Neural cell (in vitro differentiated cells): ENCODE results near the gene RNU6-8. TPM values are rescaled to one million over a fixed set of nuclear protein-coding genes. Genes with fewer than 3 reads are reported as not detected.

Experiments
- H2AFZ ChIP-seq: fragments of 200-600, 300-800 bp; sonication (generic), shearing (Covaris generic); 2 replicates; pipeline ENCODE4 v1.6.0; 2014; ENCODE audit warnings: low read depth, mild to moderate bottlenecking, antibody characterized with exemption, low read length, moderate library complexity
- H3F3A ChIP-seq: fragments of 200-600 bp; shearing (Covaris generic); 2 replicates; pipeline ENCODE4 v1.6.1; 2016; ENCODE audit warnings: mild to moderate bottlenecking, moderate library complexity, mixed read lengths, antibody characterized with exemption, low read length; ENCODE audit not compliant: insufficient read depth, poor library complexity, severe bottlenecking
- H3K27ac ChIP-seq: fragments of 200-600, 300-800 bp; sonication (generic), shearing (Covaris generic); 2 replicates; pipeline ENCODE4 v1.5.1; 2014; ENCODE audit warnings: mild to moderate bottlenecking, low read length, moderate library complexity
- H3K27me3 ChIP-seq: fragments of 300-800, 200-600 bp; sonication (generic), shearing (Covaris generic); 2 replicates; pipeline ENCODE4 v1.6.0; 2014; ENCODE audit warnings: mild to moderate bottlenecking, low read depth, low read length, moderate library complexity; ENCODE audit not compliant: insufficient read depth
- H3K36me3 ChIP-seq: fragments of 300-800, 200-600 bp; sonication (generic), shearing (Covaris generic); 2 replicates; pipeline ENCODE4 v1.5.1; 2014; ENCODE audit warnings: mild to moderate bottlenecking, antibody characterized with exemption, low read length, moderate library complexity; ENCODE audit not compliant: insufficient read depth
- H3K4me2 ChIP-seq: fragments of 300-800, 200-600 bp; sonication (generic), shearing (Covaris generic); 2 replicates; pipeline ENCODE4 v1.6.0; 2014; ENCODE audit warnings: mild to moderate bottlenecking, low read length
- H3K4me3 ChIP-seq: fragments of 300-800, 200-600 bp; sonication (generic), shearing (Covaris generic); 2 replicates; pipeline ENCODE4 v1.5.1; 2014; ENCODE audit warnings: mild to moderate bottlenecking, low read length, moderate library complexity
- H3K79me2 ChIP-seq: fragments of 200-600 bp; shearing (Covaris generic); replicated peaks from 2 replicates; pipeline ENCODE4 v1.6.0; 2014; ENCODE audit warnings: mild to moderate bottlenecking, low read length, moderate library complexity; ENCODE audit not compliant: insufficient read depth
- H3K9ac ChIP-seq: fragments of 300-800, 200-600 bp; sonication (generic), shearing (Covaris generic); 2 replicates; pipeline ENCODE4 v1.6.1; 2016; ENCODE audit warnings: mild to moderate bottlenecking, low read length, mixed read lengths
- H3K9me2 ChIP-seq: fragments of 200-600 bp; shearing (Covaris generic); 2 replicates; pipeline ENCODE4 v1.6.1; 2016; ENCODE audit warnings: mild to moderate bottlenecking, low read length, mixed read lengths; ENCODE audit not compliant: insufficient read depth
- H3K9me3 ChIP-seq: fragments of 200-600, 300-800 bp; sonication (generic), shearing (Covaris generic); 2 replicates; pipeline ENCODE4 v1.6.1; 2016; ENCODE audit warnings: mild to moderate bottlenecking, mixed run types, low read length, moderate library complexity, mixed read lengths
- H4K20me1 ChIP-seq: fragments of 200-600 bp; shearing (Covaris generic); 2 replicates; pipeline ENCODE4 v1.6.1; 2016; ENCODE audit warnings: mild to moderate bottlenecking, mixed run types; ENCODE audit not compliant: insufficient read depth
- CTCF ChIP-seq: fragments of 450-650 bp; IDR thresholded peaks from 2 replicates; pipeline ENCODE4 v1.5.1; 2014; ENCODE audit warnings: antibody characterized with exemption, mild to moderate bottlenecking, moderate library complexity; ENCODE audit not compliant: poor library complexity, severe bottlenecking
- EP300 ChIP-seq: fragments of 450-650 bp; conservative IDR thresholded peaks from 2 replicates; pipeline ENCODE4 v1.6.1; 2014; ENCODE audit warnings: antibody characterized with exemption, mild to moderate bottlenecking, moderate library complexity; ENCODE audit not compliant: poor library complexity, severe bottlenecking
- EZH2 ChIP-seq: fragments of 200-600, 300-800 bp; shearing (Covaris generic), sonication (generic); IDR thresholded peaks from 2 replicates; pipeline ENCODE4 v1.6.1; 2014; ENCODE audit warnings: antibody characterized with exemption, low read length, borderline replicate concordance, mild to moderate bottlenecking; ENCODE audit not compliant: insufficient read depth, poor library complexity, severe bottlenecking
- MXI1 ChIP-seq: fragments of 450-650 bp; conservative IDR thresholded peaks from 2 replicates; pipeline ENCODE4 v1.6.1; 2014; ENCODE audit warnings: antibody characterized with exemption, mild to moderate bottlenecking; ENCODE audit not compliant: poor library complexity, severe bottlenecking
- POLR2AphosphoS5 ChIP-seq: IDR thresholded peaks from 2 replicates; pipeline ENCODE4 v1.6.1; 2012
- RAD21 ChIP-seq: fragments of 450-650 bp; conservative IDR thresholded peaks from 2 replicates; pipeline ENCODE4 v1.6.1; 2014; ENCODE audit warnings: antibody characterized with exemption, mild to moderate bottlenecking, moderate library complexity
- REST ChIP-seq: IDR thresholded peaks from 2 replicates; pipeline ENCODE4 v1.6.1; 2012; ENCODE audit warnings: borderline replicate concordance
- SMC3 ChIP-seq: fragments of 450-650 bp; conservative IDR thresholded peaks from 2 replicates; pipeline ENCODE4 v1.6.1; 2014; ENCODE audit warnings: antibody characterized with exemption, mild to moderate bottlenecking, moderate library complexity; ENCODE audit not compliant: poor library complexity
- TAF1 ChIP-seq: IDR thresholded peaks from 2 replicates; pipeline ENCODE4 v1.6.1; 2012; ENCODE audit warnings: low read depth
- polyA minus RNA-seq: library from RNA; depleted of rRNA, polyadenylated mRNA; stranded (reverse); fragments of >200 nt; gene quantifications from 2 replicates; pipeline ENCODE4 v1.2.3, GENCODE V29; 2014
- polyA plus RNA-seq: library from polyadenylated mRNA; depleted of rRNA; stranded (reverse); fragments of >200 nt; gene quantifications from 2 replicates; pipeline ENCODE4 v1.2.3, GENCODE V29; 2014

The RNU6-8 gene
- not detected in 2 replicates for polyA plus RNA-seq
- polyA minus RNA-seq, result not detected in 2 replicates

- no peaks in the 10 kb centered on the region for H3K79me2 ChIP-seq
- no peaks in the 10 kb centered on the region for H3K9me3 ChIP-seq
- H3K9ac ChIP-seq, result peak within 1 kb of the TSS; percentile 77
- H3K4me2 ChIP-seq, result peak within 1 kb of the TSS; percentile 74
- H4K20me1 ChIP-seq, result no peaks in the 10 kb centered on the region
- H3F3A ChIP-seq, result peaks cover 8% of the 10 kb centered on the region
- H3K27ac ChIP-seq, result peak within 1 kb of the TSS; percentile 83
- H3K4me3 ChIP-seq, result peak within 1 kb of the TSS; percentile 90
- H3K36me3 ChIP-seq, result no peaks in the 10 kb centered on the region
- TF ChIP-seq EZH2 (no peak), REST (no peak), POLR2AphosphoS5 (peak; percentile 16), SMC3 (peak; percentile 15), MXI1 (peak; percentile 76), EP300 (peak; percentile 19)
- no peaks in the 10 kb centered on the region for H3K9me2 ChIP-seq
- H3K27me3 ChIP-seq, result no peaks in the 10 kb centered on the region
- peak within 1 kb of the TSS; percentile 75 for H2AFZ ChIP-seq
Measured at GRCh38 chr14:32202998-32203882, at the start of gene RNU6-8. TSS of gene RNU6-8 (minus strand) at chr14:32203269.

- peak overlapping the region; percentile 28 for H2AFZ ChIP-seq
- no peaks in the 10 kb centered on the region for H3K79me2 ChIP-seq
- H4K20me1 ChIP-seq, result no peaks in the 10 kb centered on the region
- no peaks in the 10 kb centered on the region for H3K36me3 ChIP-seq
- TF ChIP-seq EZH2 (no peak), SMC3 (peak; percentile 90), CTCF (peak; percentile 88), EP300 (no peak), TAF1 (no peak), MXI1 (no peak), REST (no peak), RAD21 (peak; percentile 91), POLR2AphosphoS5 (no peak)
- no peaks in the 10 kb centered on the region for H3K27me3 ChIP-seq
- no peak overlapping the region for H3K4me2 ChIP-seq
- no peaks in the 10 kb centered on the region for H3K9me2 ChIP-seq
- no peak overlapping the region for H3K4me3 ChIP-seq
- no peaks in the 10 kb centered on the region for H3F3A ChIP-seq
- H3K27ac ChIP-seq, result no peak overlapping the region
- H3K9me3 ChIP-seq, result no peaks in the 10 kb centered on the region
- H3K9ac ChIP-seq, result no peak overlapping the region
Measured at GRCh38 chr14:32252030-32252670, 49.1 kb upstream of the RNU6-8 start.
